HepG2 (cell line): ENCODE measurements around the gene VPS37D. TPM values are rescaled to one million over a fixed set of nuclear protein-coding genes. Genes with fewer than 3 reads are reported as not detected.
"Not testable (repeated sequence)": the region's sequence is repeated elsewhere in the genome, so short reads cannot be mapped to it uniquely, and the experiment has no call there.

Experiments used
- ATAC-seq: fragments of 200-7000 bp; cut with Tn5 transposase; 3 replicates; pipeline ENCODE4 v1.9.1; 2020; ENCODE audit warnings: mild to moderate bottlenecking, moderate library complexity
- BruUV-seq: library from RNA; stranded (reverse); fragments of 400-500 nt; replicated peaks from 2 replicates; lab custom pipeline; 2021; lab: Mats Ljungman, UMichigan
- CTCF ChIA-PET: fragments of 300-600 bp; formaldehyde crosslinking; extraction: SDS; loops from one replicate; lab custom pipeline; 2021; ENCODE audit warnings: low total read pairs, inconsistent platforms, low intra/inter-chr PET ratio; lab: Yijun Ruan, JAX
- POLR2A ChIA-PET: fragments of 350-600 bp; sonication (Branson Sonifier 250); formaldehyde crosslinking; loops from one replicate; lab custom pipeline; 2020; ENCODE audit warnings: antibody characterized with exemption, inconsistent platforms; lab: Yijun Ruan, JAX
- DNase-seq: peaks from one replicate; pipeline ENCODE4 v3.0.0-alpha.2; 2015; ENCODE audit warnings: low spot score
- FAIRE-seq: peaks from 3 replicates; lab custom pipeline; 2011; peaks lifted over from hg19 to GRCh38; lab: Jason Lieb, UNC
- H2AFZ ChIP-seq: one replicate; pipeline ENCODE4 v1.6.1; 2011; ENCODE audit warnings: low read length, inconsistent platforms
- H3K27ac ChIP-seq: fragments of 300-600 bp; 3 replicates; pipeline ENCODE4 v1.8.0; 2011; ENCODE audit warnings: mixed run types, mild to moderate bottlenecking, mixed read lengths, low read length, inconsistent platforms; ENCODE audit not compliant: insufficient read depth; ENCODE audit errors: extremely low read length
- H3K27me3 ChIP-seq, 2 experiments: fragments of 200-600 bp in 1 of 2; 2 replicates in 1 of 2; 3 replicates in 1 of 2; pipeline versions ENCODE4 v1.6.0 to v1.8.0; 2011; ENCODE audit warnings: low read length in 2 of 2, mild to moderate bottlenecking in 2 of 2, moderate library complexity in 2 of 2, inconsistent platforms in 1 of 2; ENCODE audit not compliant: insufficient read depth in 2 of 2, control insufficient read depth in 1 of 2
- H3K36me3 ChIP-seq, 2 experiments: fragments of 200-600 bp in 1 of 2; replicated peaks in 1 of 2; 2 replicates in 1 of 2; 3 replicates in 1 of 2; pipeline versions ENCODE4 v1.5.1 to v1.8.0; 2011; ENCODE audit warnings: low read length in 2 of 2, inconsistent platforms in 1 of 2; ENCODE audit not compliant: insufficient read depth in 2 of 2, control insufficient read depth in 1 of 2
- H3K4me1 ChIP-seq: 2 replicates; pipeline ENCODE4 v1.5.1; 2012; ENCODE audit warnings: low read length, inconsistent platforms; ENCODE audit not compliant: insufficient read depth
- H3K4me2 ChIP-seq: 2 replicates; pipeline ENCODE4 v1.6.0; 2011; ENCODE audit warnings: low read depth, low read length, inconsistent platforms
- H3K4me3 ChIP-seq, 3 experiments: fragments of 200-600 bp in 1 of 3; sonication (generic), shearing (Covaris generic) in 1 of 3; replicated peaks in 1 of 3; 2 replicates each; pipeline ENCODE4 v1.5.1; 2011 to 2016; ENCODE audit warnings: low read length in 3 of 3, inconsistent platforms in 2 of 3, low read depth in 2 of 3, mild to moderate bottlenecking in 2 of 3, control low read depth in 1 of 3, mixed read lengths in 1 of 3; ENCODE audit not compliant: insufficient read depth in 1 of 3
- H3K79me2 ChIP-seq: one replicate; pipeline ENCODE4 v1.6.1; 2011; ENCODE audit warnings: low read length, inconsistent platforms; ENCODE audit not compliant: insufficient read depth
- H3K9ac ChIP-seq: 2 replicates; pipeline ENCODE4 v1.6.0; 2011; ENCODE audit warnings: mild to moderate bottlenecking, low read depth, low read length, inconsistent platforms; ENCODE audit not compliant: insufficient read depth
- H3K9me3 ChIP-seq: 2 replicates; pipeline ENCODE4 v1.5.1; 2012; ENCODE audit warnings: mild to moderate bottlenecking, low read length
- H4K20me1 ChIP-seq: 2 replicates; pipeline ENCODE4 v1.6.0; 2011; ENCODE audit warnings: inconsistent platforms, mild to moderate bottlenecking, low read length, moderate library complexity; ENCODE audit not compliant: insufficient read depth
- ARNT2 ChIP-seq: sonication (generic); formaldehyde crosslinking; IDR thresholded peaks from 2 replicates; pipeline ENCODE4 v1.8.0; 2022; ENCODE audit warnings: mild to moderate bottlenecking, low read depth, missing genetic modification reagents, moderate library complexity
- CEBPB ChIP-seq: IDR thresholded peaks from 2 replicates; pipeline ENCODE4 v1.6.1; 2011; ENCODE audit warnings: low read depth, low read length, improper control_type of control experiment, borderline replicate concordance
- CEBPG ChIP-seq: IDR thresholded peaks from 2 replicates; pipeline ENCODE4 v1.6.1; 2016
- KLF12 ChIP-seq: sonication (generic); formaldehyde crosslinking; IDR thresholded peaks from 2 replicates; pipeline ENCODE4 v1.4.0; 2020; ENCODE audit warnings: missing genetic modification reagents, borderline replicate concordance
- REXO4 ChIP-seq: sonication (generic); formaldehyde crosslinking; IDR thresholded peaks from 2 replicates; pipeline ENCODE4 v1.8.0; 2022; ENCODE audit warnings: missing genetic modification reagents, mild to moderate bottlenecking, borderline replicate concordance
- RFX1 ChIP-seq: fragments of 450-650 bp; IDR thresholded peaks from 2 replicates; pipeline ENCODE4 v1.6.1; 2017
- SALL2 ChIP-seq: sonication (generic); formaldehyde crosslinking; IDR thresholded peaks from 2 replicates; pipeline ENCODE4 v1.8.1; 2023; ENCODE audit warnings: mild to moderate bottlenecking, missing genetic modification reagents, inconsistent platforms
- SIN3B ChIP-seq: fragments of 150-350 bp; IDR thresholded peaks from 2 replicates; pipeline ENCODE4 v1.6.1; 2014; ENCODE audit warnings: low read length
- SP1 ChIP-seq, 2 experiments: fragments of 450-650 bp in 1 of 2; sonication (generic) in 1 of 2; formaldehyde crosslinking in 1 of 2; IDR thresholded peaks; 2 replicates each; pipeline versions ENCODE4 v1.4.0 to v1.6.1; 2016 to 2020; ENCODE audit warnings: missing genetic modification reagents in 1 of 2
- SP4 ChIP-seq: sonication (generic); formaldehyde crosslinking; IDR thresholded peaks from 2 replicates; pipeline ENCODE4 v1.8.1; 2023; ENCODE audit warnings: mild to moderate bottlenecking, missing genetic modification reagents
- XRCC5 ChIP-seq: fragments of 200-400 bp; formaldehyde crosslinking; optimal IDR thresholded peaks from 2 replicates; pipeline ENCODE3; 2017; ENCODE audit warnings: mild to moderate bottlenecking, low read length
- ZNF121 ChIP-seq: sonication (generic); formaldehyde crosslinking; IDR thresholded peaks from 2 replicates; pipeline ENCODE4 v1.5.0; 2020; ENCODE audit warnings: mild to moderate bottlenecking, missing genetic modification reagents
- ZNF225 ChIP-seq: sonication (generic); formaldehyde crosslinking; IDR thresholded peaks from 2 replicates; pipeline ENCODE4 v1.4.0; 2020; ENCODE audit warnings: mild to moderate bottlenecking, missing genetic modification reagents
- ZNF749 ChIP-seq: sonication (generic); formaldehyde crosslinking; IDR thresholded peaks from 2 replicates; pipeline ENCODE4 v1.8.0; 2022; ENCODE audit warnings: mild to moderate bottlenecking, missing genetic modification reagents, moderate library complexity, borderline replicate concordance
- ZNF768 ChIP-seq: sonication (generic); formaldehyde crosslinking; IDR thresholded peaks from 2 replicates; pipeline ENCODE4 v1.4.0; 2020; ENCODE audit warnings: missing genetic modification reagents
- WGBS: methylation state at CpG from one replicate; pipeline ENCODE4 v1.1.6; 2017; ENCODE audit warnings: low lambda C conversion rate; 5-methylcytosine and 5-hydroxymethylcytosine counted together
- in situ Hi-C: cut with HindIII; loops from 2 replicates; pipeline ENCODE4 v1.10.0; 2017; ENCODE audit warnings: low pct_unique_long_range_greater_than_20kb; ENCODE audit not compliant: extremely low pct_ligation_motif_present
- intact Hi-C: fragments of 100-400 bp; cut with micrococcal nuclease; formaldehyde crosslinking; loops from one replicate; pipeline ENCODE4 v1.10.0; 2022; ENCODE audit not compliant: unreplicated experiment
- polyA plus RNA-seq, 8 experiments: library from polyadenylated mRNA; depleted of rRNA in 3 of 8; stranded (reverse) in 7 of 8; unstranded in 1 of 8; fragments of >200 nt; fragmentation: Illumina TruSeq in 4 of 8; extraction: Trizol in 4 of 8; gene quantifications; 2 replicates each; pipeline versions ENCODE4 v1.2.1 to v1.2.3, GENCODE V29; 2011 to 2016; ENCODE audit warnings: low read depth in 4 of 8, missing spikeins in 1 of 8, mixed read lengths in 1 of 8; ENCODE audit not compliant: insufficient read depth in 1 of 8
- total RNA-seq, 5 experiments: library from RNA; depleted of rRNA; stranded (reverse); fragments of >200 nt; fragmentation: Illumina TruSeq; extraction: Trizol; gene quantifications; 2 replicates each; pipeline ENCODE4 v1.2.3, GENCODE V29; 2016; ENCODE audit warnings: low read depth in 1 of 5

VPS37D gene
- total and polyA plus RNA-seq, 2 of the 13 experiments (the other 11 are each of a cell fraction or from before 2014, with no cell fraction given) = 3.8 to 6.3 TPM

DNA sequence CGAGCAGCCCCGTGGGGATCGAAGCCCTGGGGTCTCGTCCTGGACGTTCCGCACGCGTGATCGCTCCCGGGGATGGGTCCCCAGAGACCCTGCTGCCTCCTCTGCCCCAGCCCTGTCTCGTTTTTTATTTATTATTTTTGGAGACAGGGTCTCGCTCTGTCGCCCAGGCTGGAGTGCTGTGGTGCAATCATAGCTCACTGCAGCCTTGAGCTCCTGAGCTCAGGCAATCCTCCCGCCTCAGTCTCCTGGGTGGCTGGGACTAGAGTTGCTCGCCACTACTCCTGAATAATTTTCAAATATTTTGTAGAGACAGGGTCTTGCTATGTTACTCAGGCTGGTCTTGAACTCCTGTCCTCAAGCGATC lies 52.2 kb downstream of the VPS37D start:
- CTCF ChIA-PET = no interaction called here
- BruUV-seq = no TSS peak
- no peak overlapping the region for H3K27ac ChIP-seq
- H3K4me3 ChIP-seq = peak overlapping the region; percentile 47 to 87 (median 47); a peak in 4 of 6 replicates
- peaks cover 47% of the 10 kb centered on the region for H3K4me1 ChIP-seq
- no peaks in the 10 kb centered on the region for H3K36me3 ChIP-seq
- H3K9me3 ChIP-seq = no peaks in the 10 kb centered on the region
- no peak for DNase-seq
- 12% methylated on average over 6 of the region's 16 CpGs for WGBS
- H4K20me1 ChIP-seq = peaks cover 7% of the 10 kb centered on the region
- H3K4me2 ChIP-seq = peak overlapping the region; percentile 74
- intact Hi-C loops (loop anchor here (5.0 kb wide), 2 partner anchors 37 to 52 kb away; partner anchors contain the start of genes BUD23, DNAJC30 and VPS37D), in situ Hi-C loops (loop anchor here (5.0 kb wide), 1 partner anchor 112 kb away; no protein-coding TSS in a partner anchor)
- POLR2A ChIA-PET = interaction anchor here (0.7 to 1.6 kb wide), 7 partner anchors 13 to 119 kb away, joined by 3 to 8 read pairs (median 4); partner anchors contain the start of gene MLXIPL
- peaks cover 0 to 1% of the 10 kb centered on the region in 2 experiments; a peak in 1 of 5 replicates for H3K27me3 ChIP-seq
- no peak for FAIRE-seq
- ATAC-seq = peak; percentile 4; the same call in 2 of the 3 replicates
- H2AFZ ChIP-seq = no peak overlapping the region
- H3K79me2 ChIP-seq = no peaks in the 10 kb centered on the region
- TF ChIP-seq ZNF121 (CRISPR knock-in tag) = peak; percentile 88
- TF ChIP-seq REXO4 = no peak
- no peak for TF ChIP-seq ZNF225 (CRISPR knock-in tag)
- TF ChIP-seq ZNF749 = no peak
- no peak for TF ChIP-seq SP1 (IDR thresholded peaks at IDR 0.05)
- peak; percentile 12; the same call in 1 of the 2 replicates for TF ChIP-seq SP1 (CRISPR knock-in tag; IDR thresholded peaks at IDR 0.05)
- TF ChIP-seq CEBPB = peak; percentile 41; the same call in 1 of the 2 replicates
- TF ChIP-seq SIN3B = no peak
- 0 out of 2 replicates have a peak, but pooled peaks have one; percentile 5 for TF ChIP-seq KLF12 (CRISPR knock-in tag)
- TF ChIP-seq SALL2 (CRISPR knock-in tag) = 0 out of 2 replicates have a peak, but pooled peaks have one; percentile 7
- no peak for TF ChIP-seq RFX1
- TF ChIP-seq XRCC5 = no peak
- TF ChIP-seq ZNF768 (CRISPR knock-in tag) = peak; percentile 46; the same call in 1 of the 2 replicates
- 0 out of 2 replicates have a peak, but pooled peaks have one; percentile 18 for TF ChIP-seq SP4
- 0 out of 2 replicates have a peak, but pooled peaks have one; percentile 8 for TF ChIP-seq ARNT2 (CRISPR knock-in tag)
- peak; percentile 15; the same call in 1 of the 2 replicates for TF ChIP-seq CEBPG (CRISPR knock-in tag)
- H3K9ac ChIP-seq = no peak overlapping the region

GRCh38 chr7:73720443-73720842 lies 52.8 kb downstream of the VPS37D start:
- H3K4me2 ChIP-seq, H3K36me3 ChIP-seq, H3K9ac ChIP-seq, H3K79me2 ChIP-seq, H3K27me3 ChIP-seq, intact Hi-C loops, H3K4me3 ChIP-seq, H4K20me1 ChIP-seq, H3K9me3 ChIP-seq, FAIRE-seq, BruUV-seq, CTCF ChIA-PET, ATAC-seq, H3K27ac ChIP-seq, in situ Hi-C loops, H2AFZ ChIP-seq, DNase-seq: not testable (repeated sequence)
- 71% methylated on average over 9 of the region's 9 CpGs for WGBS
- POLR2A ChIA-PET = interaction anchor here (0.7 to 1.6 kb wide), 6 partner anchors 12 to 119 kb away, joined by 3 to 8 read pairs (median 4); partner anchors contain the start of gene MLXIPL
- peaks cover 44% of the 10 kb centered on the region for H3K4me1 ChIP-seq
